DOHH2 (cell line): Measurements from ENCODE around the gene CCR4.

Experiments
- H3F3A ChIP-seq: fragments of 200-600 bp; sonication (generic), shearing (Covaris generic); 2 replicates; pipeline ENCODE4 v1.6.0; 2016; ENCODE audit warnings: antibody characterized with exemption, mild to moderate bottlenecking; ENCODE audit not compliant: control insufficient read depth, insufficient read depth
- H3K27ac ChIP-seq: fragments of 200-600 bp; sonication (generic); 2 replicates; pipeline ENCODE4 v1.5.1; 2014; ENCODE audit warnings: low read depth, mild to moderate bottlenecking, low read length, moderate library complexity
- H3K27me3 ChIP-seq: fragments of 200-600 bp; sonication (generic); 2 replicates; pipeline ENCODE4 v1.6.1; 2014; ENCODE audit warnings: mild to moderate bottlenecking, low read length, mixed read lengths; ENCODE audit not compliant: control insufficient read depth
- H3K36me3 ChIP-seq: fragments of 200-600 bp; sonication (generic); 2 replicates; pipeline ENCODE4 v1.6.1; 2014; ENCODE audit warnings: mild to moderate bottlenecking, low read length, moderate library complexity, mixed read lengths; ENCODE audit not compliant: control insufficient read depth
- H3K4me1 ChIP-seq: fragments of 200-600 bp; sonication (generic); 2 replicates; pipeline ENCODE4 v1.6.1; 2014; ENCODE audit warnings: mild to moderate bottlenecking, low read length, mixed read lengths; ENCODE audit not compliant: control insufficient read depth
- H3K4me2 ChIP-seq: fragments of 200-600 bp; sonication (generic); 2 replicates; pipeline ENCODE4 v1.6.0; 2014; ENCODE audit warnings: mild to moderate bottlenecking, low read length, moderate library complexity
- H3K4me3 ChIP-seq: fragments of 200-600 bp; sonication (generic); 2 replicates; pipeline ENCODE4 v1.5.1; 2014; ENCODE audit warnings: mild to moderate bottlenecking, low read length, mixed read lengths
- H3K79me2 ChIP-seq: fragments of 200-600 bp; sonication (generic); 2 replicates; pipeline ENCODE4 v1.6.1; 2014; ENCODE audit warnings: mild to moderate bottlenecking, low read length, mixed read lengths; ENCODE audit not compliant: control insufficient read depth
- H3K9me2 ChIP-seq: fragments of 200-600 bp; sonication (generic); replicated peaks from 2 replicates; pipeline ENCODE4 v1.6.1; 2014; ENCODE audit warnings: mild to moderate bottlenecking, low read length, mixed read lengths; ENCODE audit not compliant: control insufficient read depth
- H3K9me3 ChIP-seq: fragments of 200-600 bp; sonication (generic); 2 replicates; pipeline ENCODE4 v1.6.1; 2014; ENCODE audit warnings: antibody characterized with exemption, low read length, mixed read lengths; ENCODE audit not compliant: control insufficient read depth, insufficient read depth
- H4K20me1 ChIP-seq: fragments of 200-600 bp; sonication (generic); 2 replicates; pipeline ENCODE4 v1.6.0; 2014; ENCODE audit warnings: low read depth, mild to moderate bottlenecking, antibody characterized with exemption, low read length, moderate library complexity; ENCODE audit not compliant: control insufficient read depth, insufficient read depth
- CTCF ChIP-seq: fragments of 200-600 bp; sonication (generic); IDR thresholded peaks from one replicate; pipeline ENCODE4 v1.5.1; 2014; ENCODE audit warnings: antibody characterized with exemption, mild to moderate bottlenecking, low read depth, low read length; ENCODE audit not compliant: poor library complexity, severe bottlenecking
- EZH2phosphoT487 ChIP-seq: fragments of 200-600 bp; sonication (generic); IDR thresholded peaks from 2 replicates; pipeline ENCODE4 v1.6.1; 2017; ENCODE audit warnings: borderline replicate concordance, mild to moderate bottlenecking, antibody characterized with exemption, low read length, moderate library complexity, mixed read lengths

The CCR4 gene

DNA sequence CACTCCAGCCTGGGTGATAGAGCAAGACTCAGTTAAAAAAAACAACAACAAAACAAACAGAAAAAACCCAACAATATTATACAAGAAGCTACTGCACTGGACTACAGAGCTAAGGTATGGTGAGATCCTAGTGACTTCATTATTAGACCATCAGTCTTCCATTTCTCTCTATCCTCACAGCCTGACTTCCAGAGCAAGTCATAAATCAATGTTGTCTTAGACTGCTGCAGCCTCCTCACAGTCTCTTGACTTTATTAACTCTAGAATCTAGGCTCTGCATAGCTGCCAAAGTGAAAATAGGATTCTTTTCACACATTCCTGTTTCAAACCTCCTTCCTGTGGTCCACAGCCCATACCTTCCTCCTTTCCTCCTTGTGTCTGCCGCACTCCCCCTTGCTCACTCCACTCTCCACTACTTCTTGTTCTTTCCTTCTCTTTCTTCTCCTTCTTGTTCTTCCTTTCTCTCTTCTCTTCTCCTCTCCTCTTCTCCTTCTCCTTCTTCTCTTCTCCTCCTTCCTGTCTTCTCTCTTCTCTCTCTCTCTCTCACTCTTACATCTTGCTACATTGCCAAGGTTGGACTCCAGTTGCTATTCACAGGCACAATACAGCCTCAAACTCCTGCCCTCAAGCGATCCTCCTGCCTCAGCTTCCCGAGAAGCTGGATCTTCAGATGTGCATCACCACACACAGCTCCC lies 49.4 kb downstream of the CCR4 start:
- no peaks in the 10 kb centered on the region for H3K79me2 ChIP-seq
- TF ChIP-seq CTCF (no peak), EZH2phosphoT487 (no peak)
- H3K4me1 ChIP-seq = peaks cover 14% of the 10 kb centered on the region
- H4K20me1 ChIP-seq = no peaks in the 10 kb centered on the region
- H3K9me3 ChIP-seq = no peaks in the 10 kb centered on the region
- H3F3A ChIP-seq = no peaks in the 10 kb centered on the region
- no peaks in the 10 kb centered on the region for H3K27me3 ChIP-seq
- H3K36me3 ChIP-seq = no peaks in the 10 kb centered on the region
- H3K4me3 ChIP-seq = no peak overlapping the region
- no peak overlapping the region for H3K4me2 ChIP-seq
- H3K27ac ChIP-seq = no peak overlapping the region
- H3K9me2 ChIP-seq = no peaks in the 10 kb centered on the region

- Histone ChIP-seq H3K79me2 (no peaks in the 10 kb centered on the region), H3K4me3 (no peak overlapping the region), H3K4me2 (no peak overlapping the region), H4K20me1 (no peaks in the 10 kb centered on the region), H3F3A (no peaks in the 10 kb centered on the region), H3K9me3 (no peaks in the 10 kb centered on the region), H3K9me2 (no peaks in the 10 kb centered on the region), H3K36me3 (no peaks in the 10 kb centered on the region), H3K27me3 (no peaks in the 10 kb centered on the region), H3K4me1 (peaks cover 14% of the 10 kb centered on the region), H3K27ac (no peak overlapping the region)
- TF ChIP-seq CTCF = no peak
Measured at GRCh38 chr3:33001889-33002288, 50.4 kb downstream of the CCR4 start.

DNA sequence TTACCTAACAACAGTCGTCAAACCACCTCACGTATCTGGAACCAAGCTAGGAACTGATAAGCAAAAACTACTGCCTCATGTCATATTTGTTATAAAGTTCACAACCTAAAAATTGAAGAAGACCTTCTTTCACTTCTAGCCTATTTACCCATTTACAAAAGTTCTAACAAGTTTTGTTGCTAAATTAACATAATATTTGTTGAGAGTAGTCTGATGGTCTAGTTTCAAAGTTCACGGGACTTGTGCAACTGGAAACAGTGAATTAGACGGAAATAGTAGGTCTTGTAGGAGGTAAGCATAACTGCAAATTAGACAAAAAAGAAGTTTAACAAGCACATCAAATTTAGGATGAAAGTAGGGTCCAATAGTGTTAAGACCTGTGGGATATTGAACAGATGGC lies 51.9 kb downstream of the CCR4 start:
- no peaks in the 10 kb centered on the region for H3K36me3 ChIP-seq
- H3K79me2 ChIP-seq = no peaks in the 10 kb centered on the region
- H3K4me2 ChIP-seq = no peak overlapping the region
- H3K9me2 ChIP-seq = no peaks in the 10 kb centered on the region
- no peak overlapping the region for H3K27ac ChIP-seq
- H3K4me1 ChIP-seq = peaks cover 17% of the 10 kb centered on the region
- H4K20me1 ChIP-seq = no peaks in the 10 kb centered on the region
- no peaks in the 10 kb centered on the region for H3K9me3 ChIP-seq
- TF ChIP-seq CTCF (no peak), EZH2phosphoT487 (no peak)
- no peaks in the 10 kb centered on the region for H3F3A ChIP-seq
- no peaks in the 10 kb centered on the region for H3K27me3 ChIP-seq
- no peak overlapping the region for H3K4me3 ChIP-seq
